ENCODE results near the gene ZYX.
A peak's percentile ranks its signal among the peaks of the same experiment; 100 is the strongest.

ZYX gene

DNA sequence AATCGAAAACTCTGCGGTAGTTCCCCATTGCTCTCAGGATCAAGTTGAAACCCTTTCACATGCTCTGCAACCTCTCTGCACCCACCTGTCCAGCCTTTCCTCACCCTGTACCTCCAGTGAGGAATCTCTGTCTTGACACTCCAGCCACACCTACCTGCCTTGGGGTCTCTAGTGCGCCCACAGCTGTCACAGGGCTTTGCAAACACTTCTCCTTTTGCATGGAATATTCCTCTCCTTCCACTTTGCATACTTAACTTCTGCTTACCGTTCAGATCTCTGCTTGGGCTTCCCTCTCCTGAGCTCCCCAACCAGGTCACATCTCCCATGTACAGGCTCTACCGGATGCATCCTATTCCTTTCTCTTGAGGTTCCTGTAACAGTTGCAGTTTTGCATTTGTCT is 6.6 kb upstream of the ZYX start:
- Mint-ChIP-seq H3K9me3 (no peaks in the 10 kb centered on the region), H3K27ac (peak overlapping the region; percentile 46), H3K36me3 (ENCODE audit: low read depth) (peaks cover 2% of the 10 kb centered on the region), H3K4me3 (no peak overlapping the region), H3K27me3 (ENCODE audit: low read depth) (peaks cover 10% of the 10 kb centered on the region), H3K4me1 (ENCODE audit: low read depth) (peaks cover 51% of the 10 kb centered on the region)

DNA sequence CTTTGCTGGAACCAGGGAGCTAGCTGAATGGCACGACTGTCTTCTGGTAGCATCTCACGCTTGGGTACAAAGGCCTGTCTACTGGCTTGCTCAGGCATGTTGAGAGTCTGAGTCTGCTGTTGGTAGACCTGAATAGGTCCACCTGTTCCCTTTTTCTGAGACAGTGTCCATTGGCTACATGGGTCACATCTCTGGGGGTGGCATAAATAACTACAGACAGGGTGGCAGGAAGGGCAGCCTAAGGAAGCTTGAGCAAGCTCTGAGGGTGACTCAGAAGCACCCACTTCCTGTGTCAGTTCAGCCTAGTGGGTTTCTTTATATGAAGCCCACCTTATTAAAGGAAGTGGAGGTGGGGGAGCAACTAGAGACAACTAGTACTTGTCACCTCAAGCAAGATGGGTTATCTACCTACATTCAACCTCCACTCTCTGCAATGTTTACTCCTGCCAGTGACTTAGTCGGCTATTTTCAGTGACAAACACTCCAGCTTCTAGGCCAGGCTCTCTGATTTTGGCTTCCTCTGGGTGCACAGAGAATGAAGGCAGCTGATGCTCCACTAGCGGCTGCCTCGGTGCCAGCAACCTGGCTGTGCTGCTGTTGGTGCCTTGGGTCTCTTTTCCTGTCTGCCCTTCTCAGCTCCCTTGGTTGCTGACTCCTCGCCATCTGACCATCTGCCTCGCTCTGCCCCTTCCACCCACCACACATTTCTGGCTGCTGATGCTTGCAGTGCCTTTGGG is 5.7 kb upstream of the ZYX start:
- Mint-ChIP-seq H3K27me3 (ENCODE audit: low read depth) (peaks cover 4% of the 10 kb centered on the region), H3K36me3 (ENCODE audit: low read depth) (peaks cover 2% of the 10 kb centered on the region), H3K4me1 (ENCODE audit: low read depth) (peaks cover 55% of the 10 kb centered on the region), H3K27ac (peak overlapping the region; percentile 69), H3K4me3 (no peak overlapping the region), H3K9me3 (no peaks in the 10 kb centered on the region)

DNA sequence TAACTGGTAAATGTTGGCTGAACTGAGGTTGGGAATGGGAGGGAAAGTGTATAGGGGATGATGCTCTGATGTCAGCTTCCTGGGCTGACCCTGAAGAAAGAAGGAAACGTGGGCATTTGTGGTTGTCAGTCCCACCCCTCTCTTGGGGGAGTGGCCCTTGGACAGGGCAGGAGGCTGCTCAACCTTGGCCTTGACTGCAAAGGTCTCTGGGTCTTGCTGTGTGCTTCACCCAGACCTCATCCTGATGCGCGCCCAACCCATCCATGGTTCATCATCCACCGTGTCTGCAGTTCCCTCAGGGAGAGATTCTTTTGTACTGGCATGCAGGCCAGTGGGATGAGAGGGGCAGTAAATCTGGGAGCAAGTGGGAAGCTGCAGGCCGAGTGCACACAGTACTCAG is 4.7 kb upstream of the ZYX start:
- H3K27ac Mint-ChIP-seq: no peak overlapping the region
- no peak overlapping the region for H3K4me3 Mint-ChIP-seq
- peaks cover 2% of the 10 kb centered on the region for H3K36me3 Mint-ChIP-seq (ENCODE audit: low read depth)
- H3K4me1 Mint-ChIP-seq (ENCODE audit: low read depth): peaks cover 53% of the 10 kb centered on the region
- H3K9me3 Mint-ChIP-seq: no peaks in the 10 kb centered on the region
- H3K27me3 Mint-ChIP-seq (ENCODE audit: low read depth): no peaks in the 10 kb centered on the region

DNA sequence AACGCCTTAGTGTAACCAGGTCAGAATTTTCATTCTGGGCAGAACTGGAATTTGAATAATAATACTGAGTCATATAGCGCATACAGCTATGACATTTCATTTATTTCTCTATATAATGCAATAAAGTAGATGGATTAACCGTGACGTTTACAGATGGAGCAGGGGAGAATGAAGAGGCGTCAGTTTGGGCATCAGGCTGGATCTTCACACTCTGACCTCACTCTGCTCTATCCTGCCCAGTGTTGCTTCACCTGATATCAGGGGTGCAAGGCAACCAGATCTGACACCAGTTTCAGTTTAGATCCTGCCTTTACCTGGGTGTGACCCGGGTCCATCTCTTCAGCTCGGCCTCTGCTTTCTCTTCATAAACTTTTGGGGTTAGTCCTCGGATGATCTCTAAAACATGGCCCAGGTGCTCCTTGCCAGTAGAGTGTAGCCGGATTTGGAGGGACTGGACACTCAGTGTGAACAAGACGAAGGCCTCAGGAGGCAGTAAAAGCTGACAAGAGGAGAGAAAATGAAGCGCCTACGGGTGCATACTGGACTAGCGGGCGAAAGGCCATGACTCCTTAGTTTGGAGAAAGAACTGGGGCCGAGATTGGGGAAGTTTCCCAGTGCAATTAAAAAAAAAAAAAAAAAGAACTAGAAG is 1.4 kb upstream of the ZYX start:
- peaks cover 5% of the 10 kb centered on the region for H3K36me3 Mint-ChIP-seq (ENCODE audit: low read depth)
- no peaks in the 10 kb centered on the region for H3K9me3 Mint-ChIP-seq
- peaks cover 45% of the 10 kb centered on the region for H3K4me1 Mint-ChIP-seq (ENCODE audit: low read depth)
- H3K27me3 Mint-ChIP-seq (ENCODE audit: low read depth): no peaks in the 10 kb centered on the region
- H3K4me3 Mint-ChIP-seq: peak overlapping the region; percentile 81
- H3K27ac Mint-ChIP-seq: peak overlapping the region; percentile 76

DNA sequence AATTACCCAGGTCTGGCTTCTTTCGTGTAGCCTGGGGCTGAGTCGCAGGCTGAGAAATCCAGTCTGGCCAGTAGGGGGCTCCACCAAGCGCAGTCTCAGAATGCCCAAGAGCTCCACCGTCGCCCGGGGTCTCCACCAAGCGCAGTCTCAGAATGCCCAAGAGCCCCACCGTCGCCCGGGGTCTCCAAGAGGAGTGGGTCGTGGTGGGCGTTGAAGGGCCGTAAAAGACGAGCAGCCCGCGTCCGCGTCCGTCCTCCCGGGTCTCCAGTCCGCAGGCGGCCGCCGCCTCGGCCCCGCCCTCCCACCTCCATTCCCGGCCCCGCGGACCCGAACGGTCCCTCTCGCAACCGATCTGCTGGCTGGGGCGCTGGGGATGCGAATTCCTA is 892 bp upstream of the ZYX start:
- Mint-ChIP-seq H3K27ac (peak overlapping the region; percentile 76), H3K9me3 (no peaks in the 10 kb centered on the region), H3K4me3 (peak overlapping the region; percentile 81), H3K4me1 (ENCODE audit: low read depth) (peaks cover 39% of the 10 kb centered on the region), H3K27me3 (ENCODE audit: low read depth) (no peaks in the 10 kb centered on the region), H3K36me3 (ENCODE audit: low read depth) (peaks cover 5% of the 10 kb centered on the region)

DNA sequence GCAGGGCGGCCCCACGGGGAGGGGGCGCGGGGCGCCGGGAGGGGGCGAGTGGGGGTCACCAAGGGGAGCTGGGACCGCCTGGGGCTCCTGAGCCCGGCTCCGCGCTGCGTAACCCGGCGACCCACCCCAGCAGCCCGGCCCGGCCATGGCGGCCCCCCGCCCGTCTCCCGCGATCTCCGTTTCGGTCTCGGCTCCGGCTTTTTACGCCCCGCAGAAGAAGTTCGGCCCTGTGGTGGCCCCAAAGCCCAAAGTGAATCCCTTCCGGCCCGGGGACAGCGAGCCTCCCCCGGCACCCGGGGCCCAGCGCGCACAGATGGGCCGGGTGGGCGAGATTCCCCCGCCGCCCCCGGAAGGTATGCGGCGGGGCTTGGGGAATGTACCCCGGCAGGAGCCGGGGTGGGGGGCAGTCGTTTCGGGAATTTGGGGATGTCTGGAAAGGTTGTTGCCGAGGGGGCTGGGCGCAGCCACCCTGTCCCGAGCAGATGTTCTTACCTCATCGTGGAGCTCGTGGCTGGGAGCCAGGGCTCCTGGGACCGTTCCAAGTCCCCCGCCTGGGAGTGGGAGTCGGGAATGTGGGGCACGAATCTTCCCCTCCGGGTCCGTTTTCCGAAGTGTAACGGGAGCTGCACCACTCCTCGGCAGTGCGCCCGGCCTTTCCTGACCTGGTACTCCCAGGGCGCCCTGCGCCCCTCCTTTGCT is 431 bp downstream of the ZYX start:
- Mint-ChIP-seq H3K36me3 (ENCODE audit: low read depth) (peaks cover 5% of the 10 kb centered on the region), H3K4me3 (peak overlapping the region; percentile 68), H3K27ac (peak overlapping the region; percentile 9), H3K9me3 (no peaks in the 10 kb centered on the region), H3K27me3 (ENCODE audit: low read depth) (no peaks in the 10 kb centered on the region), H3K4me1 (ENCODE audit: low read depth) (peaks cover 28% of the 10 kb centered on the region)

DNA sequence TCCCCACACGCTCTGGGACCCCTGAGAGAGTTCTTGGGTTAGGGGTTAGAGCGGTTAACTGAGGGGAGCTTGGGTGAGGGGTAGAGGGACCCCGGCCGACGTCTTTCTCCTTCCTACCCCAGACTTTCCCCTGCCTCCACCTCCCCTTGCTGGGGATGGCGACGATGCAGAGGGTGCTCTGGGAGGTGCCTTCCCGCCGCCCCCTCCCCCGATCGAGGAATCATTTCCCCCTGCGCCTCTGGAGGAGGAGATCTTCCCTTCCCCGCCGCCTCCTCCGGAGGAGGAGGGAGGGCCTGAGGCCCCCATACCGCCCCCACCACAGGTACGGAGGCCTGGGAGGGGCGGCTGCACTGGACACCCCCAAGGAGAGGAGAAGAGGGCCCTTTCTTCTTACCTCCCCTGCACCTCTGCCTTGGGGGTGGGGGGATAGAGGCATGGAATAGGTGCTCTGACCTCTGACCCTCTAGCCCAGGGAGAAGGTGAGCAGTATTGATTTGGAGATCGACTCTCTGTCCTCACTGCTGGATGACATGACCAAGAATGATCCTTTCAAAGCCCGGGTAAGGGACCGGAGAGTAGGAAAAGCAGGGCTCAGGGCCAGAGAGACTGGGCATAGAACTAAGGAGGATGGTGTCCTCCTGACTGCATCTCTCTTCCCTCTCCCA is 1.1 kb downstream of the ZYX start:
- peak overlapping the region; percentile 68 for H3K4me3 Mint-ChIP-seq
- H3K36me3 Mint-ChIP-seq (ENCODE audit: low read depth): peaks cover 5% of the 10 kb centered on the region
- peak overlapping the region; percentile 24 for H3K27ac Mint-ChIP-seq
- H3K4me1 Mint-ChIP-seq (ENCODE audit: low read depth): peaks cover 23% of the 10 kb centered on the region
- H3K9me3 Mint-ChIP-seq: no peaks in the 10 kb centered on the region
- H3K27me3 Mint-ChIP-seq (ENCODE audit: low read depth): no peaks in the 10 kb centered on the region

DNA sequence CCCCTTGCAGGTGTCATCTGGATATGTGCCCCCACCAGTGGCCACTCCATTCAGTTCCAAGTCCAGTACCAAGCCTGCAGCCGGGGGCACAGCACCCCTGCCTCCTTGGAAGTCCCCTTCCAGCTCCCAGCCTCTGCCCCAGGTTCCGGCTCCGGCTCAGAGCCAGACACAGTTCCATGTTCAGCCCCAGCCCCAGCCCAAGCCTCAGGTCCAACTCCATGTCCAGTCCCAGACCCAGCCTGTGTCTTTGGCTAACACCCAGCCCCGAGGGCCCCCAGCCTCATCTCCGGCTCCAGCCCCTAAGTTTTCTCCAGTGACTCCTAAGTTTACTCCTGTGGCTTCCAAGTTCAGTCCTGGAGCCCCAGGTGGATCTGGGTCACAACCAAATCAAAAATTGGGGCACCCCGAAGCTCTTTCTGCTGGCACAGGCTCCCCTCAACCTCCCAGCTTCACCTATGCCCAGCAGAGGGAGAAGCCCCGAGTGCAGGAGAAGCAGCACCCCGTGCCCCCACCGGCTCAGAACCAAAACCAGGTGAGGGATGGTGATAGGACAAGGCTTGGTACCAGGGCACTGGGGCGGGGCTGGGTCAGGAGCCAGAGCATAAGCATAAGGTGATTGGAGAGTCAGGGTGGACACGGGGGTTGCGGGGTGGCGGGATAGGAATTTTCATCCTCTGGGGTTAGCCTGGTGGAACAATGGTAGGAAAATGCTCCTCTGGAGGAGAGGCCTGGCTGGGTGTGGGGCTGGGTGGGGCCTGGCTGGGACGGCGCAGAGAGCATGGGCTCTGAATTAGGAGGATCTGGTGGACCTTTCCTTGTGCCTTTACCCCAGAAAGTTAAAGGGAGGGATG is 1.9 kb downstream of the ZYX start:
- H3K36me3 Mint-ChIP-seq (ENCODE audit: low read depth): peaks cover 8% of the 10 kb centered on the region
- H3K4me1 Mint-ChIP-seq (ENCODE audit: low read depth): peaks cover 21% of the 10 kb centered on the region
- peak overlapping the region; percentile 68 for H3K4me3 Mint-ChIP-seq
- H3K9me3 Mint-ChIP-seq: no peaks in the 10 kb centered on the region
- no peaks in the 10 kb centered on the region for H3K27me3 Mint-ChIP-seq (ENCODE audit: low read depth)
- peak overlapping the region; percentile 24 for H3K27ac Mint-ChIP-seq

DNA sequence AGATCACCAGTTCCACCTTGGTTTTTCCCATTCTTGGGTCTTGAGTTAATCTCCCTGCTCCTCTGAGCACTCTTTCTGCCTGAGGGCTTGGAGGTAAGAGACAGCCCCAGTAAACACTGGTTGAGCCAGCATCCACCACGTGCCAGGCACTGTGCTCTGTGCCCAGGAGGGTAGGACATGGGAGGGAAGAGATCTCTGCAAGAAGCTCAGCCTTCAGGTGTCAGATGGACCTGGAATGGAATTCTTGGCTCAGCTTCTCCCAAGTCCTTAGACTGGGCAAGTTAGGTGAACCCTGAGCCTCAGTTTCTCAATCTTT is 2.5 kb downstream of the ZYX start:
- H3K9me3 Mint-ChIP-seq: no peaks in the 10 kb centered on the region
- no peak overlapping the region for H3K4me3 Mint-ChIP-seq
- no peaks in the 10 kb centered on the region for H3K27me3 Mint-ChIP-seq (ENCODE audit: low read depth)
- H3K4me1 Mint-ChIP-seq (ENCODE audit: low read depth): peaks cover 21% of the 10 kb centered on the region
- H3K27ac Mint-ChIP-seq: no peak overlapping the region
- H3K36me3 Mint-ChIP-seq (ENCODE audit: low read depth): peaks cover 8% of the 10 kb centered on the region

DNA sequence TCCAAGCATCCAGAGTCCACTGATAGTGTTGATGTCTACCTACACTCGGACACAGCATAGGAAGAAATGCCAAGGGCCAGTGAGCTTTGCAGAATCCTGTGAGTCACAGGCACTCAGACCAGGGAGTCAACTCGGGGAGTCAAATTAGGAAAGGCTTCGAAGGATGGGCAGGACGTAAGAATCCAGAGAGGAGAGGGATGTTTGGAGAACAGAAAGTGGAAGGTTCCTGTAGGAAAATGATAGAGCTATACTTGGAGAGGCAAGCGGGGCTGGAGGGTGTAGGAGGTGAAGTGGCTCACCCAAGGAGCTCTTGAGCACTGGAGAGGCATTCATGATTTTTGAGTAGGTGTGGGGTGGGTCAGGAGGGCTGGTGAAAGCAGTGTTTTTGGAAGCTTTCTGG is 3.0 kb downstream of the ZYX start:
- Mint-ChIP-seq H3K4me3 (no peak overlapping the region), H3K27me3 (ENCODE audit: low read depth) (no peaks in the 10 kb centered on the region), H3K27ac (no peak overlapping the region), H3K36me3 (ENCODE audit: low read depth) (peaks cover 8% of the 10 kb centered on the region), H3K4me1 (ENCODE audit: low read depth) (peaks cover 17% of the 10 kb centered on the region), H3K9me3 (no peaks in the 10 kb centered on the region)

DNA sequence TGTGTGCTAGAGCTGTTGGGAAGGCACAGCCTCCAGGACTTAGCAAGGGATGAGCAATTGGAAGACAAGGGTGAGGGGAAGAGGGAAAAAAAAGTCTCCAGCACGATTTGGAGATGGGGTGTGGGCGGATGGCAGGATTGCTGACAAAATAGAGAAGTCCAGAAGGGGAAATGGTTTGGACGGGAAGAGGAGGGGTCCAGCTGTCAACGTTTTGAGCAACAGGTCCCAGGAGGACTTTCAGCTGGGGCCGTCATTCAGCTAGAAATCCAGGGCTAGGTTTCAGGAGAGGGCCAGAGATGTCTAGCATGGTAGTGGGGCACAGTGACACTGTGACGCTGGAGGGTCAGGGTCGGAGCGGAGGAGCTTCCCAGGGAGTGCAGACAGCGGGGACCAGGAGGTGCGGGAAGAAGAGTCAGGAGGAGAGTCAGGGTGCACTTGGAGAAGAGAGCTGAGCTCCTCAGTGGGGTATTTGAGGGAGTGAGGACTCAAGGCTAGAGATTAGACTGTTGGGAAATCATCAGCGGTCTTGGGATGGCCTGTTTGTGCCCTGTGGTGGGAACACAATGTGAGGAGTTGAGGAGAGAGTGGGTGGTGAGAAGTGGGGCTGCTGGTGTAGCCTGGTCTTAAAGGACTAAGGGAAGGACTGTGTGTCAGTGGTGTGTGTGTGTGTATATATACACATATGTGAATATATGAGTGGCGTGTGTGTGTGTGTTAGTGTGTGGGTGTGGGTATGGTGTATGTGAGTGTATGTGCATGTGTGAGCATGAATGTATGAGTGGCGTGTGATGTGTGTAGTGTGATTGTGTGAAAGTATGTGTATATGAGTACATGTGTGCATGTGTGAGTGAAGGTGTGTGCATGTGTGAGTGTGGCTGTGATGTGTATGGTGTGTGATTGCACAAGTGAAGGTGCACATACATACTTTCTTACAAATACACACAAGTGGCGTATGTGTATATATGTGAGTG is 3.8 kb downstream of the ZYX start:
- Mint-ChIP-seq H3K27me3 (ENCODE audit: low read depth) (no peaks in the 10 kb centered on the region), H3K4me1 (ENCODE audit: low read depth) (peaks cover 13% of the 10 kb centered on the region), H3K27ac (no peak overlapping the region), H3K4me3 (no peak overlapping the region), H3K36me3 (ENCODE audit: low read depth) (peaks cover 11% of the 10 kb centered on the region), H3K9me3 (no peaks in the 10 kb centered on the region)

DNA sequence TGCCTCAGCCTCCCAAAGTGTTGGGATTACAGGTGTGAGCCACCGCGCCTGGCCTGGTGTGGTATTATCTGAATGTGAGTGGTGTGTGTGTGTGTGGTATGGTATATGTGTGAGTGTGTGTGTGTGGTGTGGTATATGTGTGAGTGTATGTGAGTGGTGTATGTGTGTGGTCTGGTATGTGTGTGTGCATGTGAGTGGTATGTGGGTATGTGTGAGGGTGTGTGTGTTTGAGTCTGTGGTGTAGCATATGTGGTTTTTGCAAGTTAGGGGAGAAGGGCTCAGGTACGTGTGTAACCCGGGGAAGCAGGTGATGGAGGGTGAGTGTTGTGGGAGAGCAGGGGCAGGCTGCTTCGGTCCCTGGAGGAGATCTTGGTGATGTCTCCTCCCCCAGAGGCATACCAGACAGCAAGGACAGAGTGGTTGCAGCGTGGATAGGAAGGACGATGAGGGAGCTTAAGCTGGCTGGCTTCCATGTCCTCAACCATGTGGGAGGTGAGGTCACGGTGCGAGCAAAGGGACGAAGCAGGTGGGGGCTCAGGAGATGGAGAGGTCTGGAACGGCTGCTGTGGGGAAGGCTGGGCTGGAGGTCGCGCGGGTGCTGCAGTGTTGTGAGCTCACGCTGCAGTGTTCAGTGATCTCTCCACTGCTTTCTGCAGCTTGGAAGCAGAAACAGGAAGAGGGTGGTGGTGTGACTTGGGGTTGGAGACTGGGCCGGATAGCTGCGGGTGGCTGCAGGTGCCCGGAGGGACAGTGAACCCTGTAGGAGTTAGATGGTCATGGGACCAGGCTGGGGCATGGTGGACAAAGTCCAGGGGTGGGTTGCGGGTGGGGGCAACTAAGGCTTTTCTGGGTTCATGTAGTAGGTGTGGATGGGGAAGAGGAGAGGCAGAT is 5.0 kb downstream of the ZYX start:
- Mint-ChIP-seq H3K9me3 (no peaks in the 10 kb centered on the region), H3K27ac (no peak overlapping the region), H3K27me3 (ENCODE audit: low read depth) (no peaks in the 10 kb centered on the region), H3K4me1 (ENCODE audit: low read depth) (peaks cover 13% of the 10 kb centered on the region), H3K4me3 (no peak overlapping the region), H3K36me3 (ENCODE audit: low read depth) (peaks cover 18% of the 10 kb centered on the region)

Data from T-helper 1 cell treated with Interleukin-12 subunit alpha and Interleukin-12 subunit beta and Interleukin-4 antibody, amounts not matched to agents 30 μg/mL and 1 μg/mL, for 36 hours (primary cell).